H9 (cell line): ENCODE data around the gene KLHL18. TPM values are rescaled to one million over a fixed set of nuclear protein-coding genes. Genes with fewer than 3 reads are reported as not detected.
A peak's percentile ranks its signal among the peaks of the same experiment; 100 is the strongest.

Experiments
- DNase-seq: peaks from one replicate; pipeline ENCODE4 v3.0.0-alpha.2; 2017
- H2AFZ ChIP-seq: one replicate; pipeline ENCODE4 v1.6.1; 2013; ENCODE audit warnings: mild to moderate bottlenecking, low read length, control low read depth, moderate library complexity
- H2AK5ac ChIP-seq: 2 replicates; pipeline ENCODE4 v1.6.1; 2013; ENCODE audit warnings: low read length, control low read depth, mixed read lengths; ENCODE audit not compliant: insufficient read length
- H2BK120ac ChIP-seq: one replicate; pipeline ENCODE4 v1.6.1; 2013; ENCODE audit warnings: low read depth, mild to moderate bottlenecking, low read length, control low read depth, inconsistent platforms; ENCODE audit not compliant: poor library complexity, severe bottlenecking
- H2BK12ac ChIP-seq: 2 replicates; pipeline ENCODE4 v1.6.1; 2013; ENCODE audit warnings: low read length, control low read depth, mixed read lengths, low read depth; ENCODE audit not compliant: insufficient read length
- H2BK15ac ChIP-seq: 2 replicates; pipeline ENCODE4 v1.6.1; 2013; ENCODE audit warnings: low read depth, low read length, control low read depth
- H2BK20ac ChIP-seq: one replicate; pipeline ENCODE4 v1.6.1; 2013; ENCODE audit warnings: low read depth, mild to moderate bottlenecking, low read length, control low read depth, inconsistent platforms; ENCODE audit not compliant: poor library complexity, severe bottlenecking
- H2BK5ac ChIP-seq: 2 replicates; pipeline ENCODE4 v1.6.1; 2013; ENCODE audit warnings: low read length, control low read depth, mixed read lengths; ENCODE audit not compliant: insufficient read length
- H3K14ac ChIP-seq: 2 replicates; pipeline ENCODE4 v1.6.1; 2013; ENCODE audit warnings: low read length, control low read depth; ENCODE audit not compliant: insufficient read depth
- H3K18ac ChIP-seq: 2 replicates; pipeline ENCODE4 v1.6.1; 2013; ENCODE audit warnings: low read depth, mild to moderate bottlenecking, mixed read lengths, low read length, control low read depth; ENCODE audit not compliant: insufficient read length
- H3K23ac ChIP-seq: 2 replicates; pipeline ENCODE4 v1.6.1; 2013; ENCODE audit warnings: low read length, control low read depth, mixed read lengths, low read depth; ENCODE audit not compliant: insufficient read length
- H3K23me2 ChIP-seq: 2 replicates; pipeline ENCODE4 v1.6.1; 2013; ENCODE audit warnings: low read depth, mild to moderate bottlenecking, mixed read lengths, low read length, control low read depth; ENCODE audit not compliant: insufficient read length, poor library complexity, severe bottlenecking
- H3K27ac ChIP-seq: 2 replicates; pipeline ENCODE4 v1.5.1; 2013; ENCODE audit warnings: low read length, control low read depth, mixed read lengths, low read depth; ENCODE audit not compliant: insufficient read length
- H3K27me3 ChIP-seq: 2 replicates; pipeline ENCODE4 v1.6.1; 2013; ENCODE audit warnings: low read length, control low read depth, inconsistent platforms; ENCODE audit not compliant: insufficient read depth
- H3K4ac ChIP-seq: 2 replicates; pipeline ENCODE4 v1.6.1; 2013; ENCODE audit warnings: low read depth, mild to moderate bottlenecking, control low read depth, inconsistent platforms, low read length, moderate library complexity
- H3K4me1 ChIP-seq: 2 replicates; pipeline ENCODE4 v1.6.1; 2013; ENCODE audit warnings: low read length, control low read depth, inconsistent platforms; ENCODE audit not compliant: insufficient read depth
- H3K4me2 ChIP-seq: 2 replicates; pipeline ENCODE4 v1.6.1; 2013; ENCODE audit warnings: low read length, control low read depth, mixed read lengths; ENCODE audit not compliant: insufficient read length, insufficient read depth
- H3K56ac ChIP-seq: 2 replicates; pipeline ENCODE4 v1.6.1; 2013; ENCODE audit warnings: low read depth, mild to moderate bottlenecking, mixed read lengths, low read length, control low read depth; ENCODE audit not compliant: insufficient read length
- H3K79me1 ChIP-seq: 2 replicates; pipeline ENCODE4 v1.6.1; 2013; ENCODE audit warnings: low read depth, mild to moderate bottlenecking, moderate library complexity, low read length, control low read depth, inconsistent platforms; ENCODE audit not compliant: insufficient read depth, poor library complexity, severe bottlenecking
- H3K79me2 ChIP-seq: 2 replicates; pipeline ENCODE4 v1.6.1; 2013; ENCODE audit warnings: low read length, control low read depth, inconsistent platforms; ENCODE audit not compliant: insufficient read depth
- H3K9ac ChIP-seq: 2 replicates; pipeline ENCODE4 v1.6.1; 2013; ENCODE audit warnings: low read length, control low read depth, mixed read lengths; ENCODE audit not compliant: insufficient read length; ENCODE audit errors: extremely low read depth
- H3K9me3 ChIP-seq: one replicate; pipeline ENCODE4 v1.6.1; 2013; ENCODE audit warnings: low read depth, low read length, inconsistent platforms; ENCODE audit not compliant: control insufficient read depth
- H3T11ph ChIP-seq: one replicate; pipeline ENCODE4 v1.6.1; 2013; ENCODE audit warnings: mild to moderate bottlenecking, low read length, control low read depth, inconsistent platforms
- H4K20me1 ChIP-seq: one replicate; pipeline ENCODE4 v1.6.1; 2013; ENCODE audit not compliant: control insufficient read depth, insufficient read length, insufficient read depth
- H4K5ac ChIP-seq: 2 replicates; pipeline ENCODE4 v1.6.1; 2013; ENCODE audit warnings: low read depth, mild to moderate bottlenecking, mixed read lengths, low read length, control low read depth; ENCODE audit not compliant: insufficient read length
- H4K8ac ChIP-seq: replicated peaks from 2 replicates; pipeline ENCODE4 v1.6.1; 2013; ENCODE audit warnings: low read length, control low read depth, mixed read lengths, low read depth; ENCODE audit not compliant: insufficient read length
- H4K91ac ChIP-seq: 2 replicates; pipeline ENCODE4 v1.6.1; 2013; ENCODE audit warnings: low read depth, mild to moderate bottlenecking, moderate library complexity, mixed read lengths, low read length, control low read depth; ENCODE audit not compliant: insufficient read length
- H3K27ac Mint-ChIP-seq, 3 experiments: 2 replicates in 2 of 3; 3 replicates in 1 of 3; pipeline ENCODE4 v1.8.0; 2020 to 2021; ENCODE audit warnings: mixed read lengths in 3 of 3, mild to moderate bottlenecking in 1 of 3, moderate library complexity in 1 of 3
- H3K27me3 Mint-ChIP-seq: 2 replicates; pipeline ENCODE4 v1.8.0; 2021; ENCODE audit warnings: low read depth, mild to moderate bottlenecking, moderate library complexity, mixed read lengths
- H3K36me3 Mint-ChIP-seq, 3 experiments: 2 replicates in 2 of 3; 3 replicates in 1 of 3; pipeline ENCODE4 v1.8.0; 2020 to 2021; ENCODE audit warnings: low read depth in 3 of 3, mixed read lengths in 3 of 3; ENCODE audit not compliant: insufficient read depth in 1 of 3
- H3K4me1 Mint-ChIP-seq, 2 experiments: 2 replicates each; pipeline ENCODE4 v1.8.0; 2020; ENCODE audit warnings: mixed read lengths in 2 of 2
- H3K4me3 Mint-ChIP-seq, 2 experiments: 2 replicates in 1 of 2; 3 replicates in 1 of 2; pipeline ENCODE4 v1.8.0; 2020 to 2021; ENCODE audit warnings: mild to moderate bottlenecking in 2 of 2, mixed read lengths in 2 of 2, moderate library complexity in 1 of 2
- H3K9me3 Mint-ChIP-seq, 2 experiments: 2 replicates in 1 of 2; 3 replicates in 1 of 2; pipeline ENCODE4 v1.8.0; 2020; ENCODE audit warnings: mild to moderate bottlenecking in 2 of 2, mixed read lengths in 2 of 2, moderate library complexity in 1 of 2
- CTCF ChIP-seq: fragments of 200-600 bp; sonication (generic); conservative IDR thresholded peaks from 3 replicates; pipeline ENCODE4 v1.8.0; 2021; ENCODE audit warnings: antibody characterized with exemption, mild to moderate bottlenecking
- WGBS: extraction: QIAGEN DNeasy Blood & Tissue Kit; methylation state at CpG from one replicate; pipeline ENCODE4 v1.1.7; 2013; ENCODE audit warnings: missing lambda C conversion rate, low lambda C conversion rate, mixed read lengths; ENCODE audit not compliant: insufficient read length; ENCODE audit errors: extremely low coverage; 5-methylcytosine and 5-hydroxymethylcytosine counted together
- long read RNA-seq: library from polyadenylated mRNA; unstranded; transcript quantifications from one replicate; pipeline ENCODE4 v2.0.0, GENCODE V29; 2020
- total RNA-seq: library from RNA; stranded (reverse); gene quantifications from 2 replicates; pipeline ENCODE4 v1.2.1, GENCODE V29; 2021

The KLHL18 gene
- 49.3 and 55.3 TPM in 2 replicates for total RNA-seq
- long read RNA-seq, full-length matches to known transcripts = 150 of 327 reads
- long read RNA-seq, partial matches to known transcripts = 35 of 327 reads
- long read RNA-seq, other reads (novel, unspliced or antisense) = 142 of 327 reads

- H4K8ac ChIP-seq = no peak within 1 kb of the TSS
- no peaks in the 10 kb centered on the region for H3K79me1 ChIP-seq
- H4K20me1 ChIP-seq = no peaks in the 10 kb centered on the region
- peaks cover 4% of the 10 kb centered on the region; the same call in 1 of the 2 replicates for H3K79me2 ChIP-seq
- H3K9me3 ChIP-seq = no peaks in the 10 kb centered on the region
- H3K4ac ChIP-seq = peak within 1 kb of the TSS; percentile 48; the same call in 1 of the 2 replicates
- Mint-ChIP-seq H3K9me3 (peaks cover 0 to 2% of the 10 kb centered on the region in 2 experiments; a peak in 1 of 5 replicates), H3K4me3 (peak within 1 kb of the TSS; percentile 99 to 100), H3K27ac (peak within 1 kb of the TSS; percentile 98 to 100 (median 100)), H3K4me1 (peaks cover 13 to 14% of the 10 kb centered on the region in 2 experiments; a peak in 3 of 4 replicates), H3K36me3 (peaks cover 5 to 21% (median 6%) of the 10 kb centered on the region in 3 experiments; a peak in 5 of 7 replicates), H3K27me3 (no peaks in the 10 kb centered on the region)
- no CpG with 5 or more reads among the region's 82 CpGs for WGBS
- peak within 1 kb of the TSS; percentile 98 for H3K18ac ChIP-seq
- no peak within 1 kb of the TSS; the same call in 1 of the 2 replicates for H2BK15ac ChIP-seq
- peak within 1 kb of the TSS; percentile 89 for H2BK120ac ChIP-seq
- H3K23me2 ChIP-seq = peaks cover 20% of the 10 kb centered on the region
- no peaks in the 10 kb centered on the region for H3K4me1 ChIP-seq
- H3K27me3 ChIP-seq = no peaks in the 10 kb centered on the region
- H2AFZ ChIP-seq = peak within 1 kb of the TSS; percentile 82
- no peak within 1 kb of the TSS for H2BK12ac ChIP-seq
- H3K27ac ChIP-seq = peak within 1 kb of the TSS; percentile 62
- no peak within 1 kb of the TSS for H4K5ac ChIP-seq
- no peak within 1 kb of the TSS for H3K23ac ChIP-seq
- no peak within 1 kb of the TSS for H3T11ph ChIP-seq
- H2BK20ac ChIP-seq = no peak within 1 kb of the TSS
- no peak within 1 kb of the TSS for H3K56ac ChIP-seq
- no peak within 1 kb of the TSS for H2BK5ac ChIP-seq
- no peak for TF ChIP-seq CTCF
- peak within 1 kb of the TSS; percentile 98; the same call in 1 of the 2 replicates for H3K14ac ChIP-seq
- H3K9ac ChIP-seq = peak within 1 kb of the TSS; percentile 90
- H3K4me2 ChIP-seq = peak within 1 kb of the TSS; percentile 92
- H4K91ac ChIP-seq = no peak within 1 kb of the TSS
- H2AK5ac ChIP-seq = no peak within 1 kb of the TSS
- peak; percentile 91 for DNase-seq
Measured at GRCh38 chr3:47282424-47283192, at the start of gene KLHL18, which contains the start of gene KIF9. Gene KLHL18 (plus strand): TSS chr3:47282944. CDS start chr3:47282966, 22 bp downstream. Gene KIF9 (minus strand): TSS chr3:47282799. CDS start chr3:47277374, 5,425 bp downstream.
